HG02885 (cell line): ENCODE data around the gene TXNDC2.
"Not testable (repeated sequence)": the region's sequence is repeated elsewhere in the genome, so short reads cannot be mapped to it uniquely, and the experiment has no call there.

Experiments
- ATAC-seq: cut with Tn5 transposase; IDR thresholded peaks from one replicate; pipeline ENCODE4 v1.9.1; 2021; ENCODE audit warnings: mild to moderate bottlenecking; ENCODE audit not compliant: unreplicated experiment, poor library complexity

TXNDC2 gene

DNA sequence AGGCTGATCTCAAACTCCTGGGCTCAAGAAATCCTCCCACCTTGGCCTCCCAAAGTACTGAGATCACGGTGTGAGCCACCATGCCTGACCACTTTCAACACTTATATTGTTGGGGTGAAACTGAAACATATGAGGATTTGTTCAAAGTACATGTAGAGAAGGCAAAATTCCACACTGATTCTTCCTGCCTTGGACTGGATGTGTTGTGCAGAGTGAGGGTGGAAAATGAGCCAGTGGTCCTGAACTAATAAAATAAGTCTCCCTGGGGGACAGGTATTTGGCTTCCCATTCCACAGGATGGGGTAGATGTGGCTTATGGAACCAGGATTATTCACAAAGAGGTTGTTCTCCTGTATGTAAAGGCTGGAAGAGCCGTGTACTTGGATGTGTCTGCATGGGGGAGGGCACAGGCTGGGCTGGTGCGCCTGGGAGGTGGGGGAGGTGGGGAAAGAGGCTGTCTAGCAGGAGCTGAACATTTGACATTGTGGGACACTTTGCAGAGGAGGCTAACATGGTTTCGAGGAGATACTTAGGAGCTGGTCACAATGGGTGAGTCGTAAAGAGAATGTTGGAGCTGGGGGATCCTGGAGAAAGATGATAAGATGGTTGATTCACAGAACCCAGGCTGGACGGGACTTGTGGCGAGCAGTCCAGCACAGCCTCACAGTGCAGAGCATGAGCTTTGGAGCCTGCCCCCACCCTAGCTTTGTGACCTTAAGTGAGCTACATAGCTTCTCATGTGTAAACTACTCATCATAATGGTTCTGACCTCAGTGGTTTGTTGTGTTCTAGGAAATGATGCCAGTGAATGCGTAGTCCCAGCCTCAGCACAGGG, at the start of gene TXNDC2:
Gene TXNDC2, plus strand, starts transcription at position 804 of the 835 bp plus-strand sequence. CDS start 708 bp downstream, outside the sequence.
- no peak for ATAC-seq

DNA sequence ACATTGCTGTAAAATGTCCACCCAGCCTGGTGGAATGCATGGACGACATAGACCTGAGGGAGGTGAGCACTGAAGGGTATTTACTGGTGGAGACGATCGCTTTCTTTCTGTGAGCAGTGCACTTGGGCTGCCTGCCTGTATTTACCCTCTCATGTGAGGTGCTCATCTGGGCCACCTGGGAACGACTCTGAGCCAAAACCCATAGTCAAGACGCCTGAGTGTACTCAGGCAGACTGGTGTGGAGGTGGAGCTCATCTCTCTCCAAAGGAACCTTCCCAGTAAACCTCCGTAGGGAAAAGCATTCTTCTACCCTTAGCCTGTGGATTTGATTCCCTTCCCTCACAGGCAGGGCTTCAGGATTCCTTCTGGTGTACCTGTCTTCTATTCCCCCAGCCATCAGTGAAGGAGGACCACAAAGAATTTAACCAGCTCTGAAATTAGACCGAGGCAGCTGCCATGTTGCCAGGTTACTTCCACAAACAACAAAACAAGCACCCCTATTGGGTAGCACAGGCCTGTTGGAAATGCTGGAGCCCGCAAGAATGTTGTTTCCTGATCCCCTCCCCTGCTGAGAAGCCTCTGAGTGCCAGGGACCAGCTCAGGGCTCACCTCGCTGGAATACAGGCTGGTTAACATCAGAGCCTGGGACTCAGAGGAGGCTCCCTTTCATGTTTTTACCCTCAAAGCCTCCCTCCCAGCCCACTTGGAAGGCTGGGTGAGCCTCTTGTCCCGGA, 47.5 kb upstream of the TXNDC2 start:
- ATAC-seq = no peak

DNA sequence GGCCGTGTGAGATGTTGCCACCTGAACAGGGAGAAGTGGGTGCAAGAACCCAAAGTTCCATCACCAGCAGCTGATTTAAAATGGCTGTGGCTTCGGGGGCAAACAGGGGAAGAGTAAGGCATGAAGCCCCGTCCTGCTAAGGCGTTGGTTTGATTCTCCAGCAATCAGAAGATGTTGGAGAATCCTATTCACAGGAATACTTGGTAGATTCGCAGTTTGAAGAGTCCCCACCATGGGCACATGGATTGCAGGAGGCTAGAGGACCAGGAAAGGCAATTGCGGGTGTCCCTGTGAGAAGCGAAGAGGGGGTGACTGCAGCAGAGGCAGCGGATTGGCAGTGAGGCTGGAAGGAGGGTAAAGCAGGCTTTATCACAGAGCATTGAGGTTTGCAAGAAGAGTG, 46.6 kb upstream of the TXNDC2 start:
- ATAC-seq = no peak

DNA sequence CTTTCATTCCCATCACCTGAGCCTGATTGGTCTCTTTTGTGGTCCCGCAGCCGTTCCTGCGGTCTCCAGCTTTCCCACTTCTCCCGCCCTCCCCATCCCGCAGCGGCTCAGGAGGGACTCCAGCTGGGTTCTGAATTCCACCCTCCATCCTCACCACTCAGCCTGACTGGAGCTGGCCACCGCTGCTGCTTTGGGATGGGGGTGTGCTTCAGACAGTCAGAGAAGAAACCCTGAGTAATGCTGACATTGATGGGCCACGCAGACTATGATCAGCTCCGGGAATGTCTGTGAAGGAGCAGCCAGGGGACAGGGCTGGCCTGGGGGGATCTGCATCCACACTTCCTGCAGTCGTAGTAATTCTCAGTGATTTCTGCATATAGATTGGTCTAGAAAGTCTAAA, 45.9 kb upstream of the TXNDC2 start:
- ATAC-seq = no peak

DNA sequence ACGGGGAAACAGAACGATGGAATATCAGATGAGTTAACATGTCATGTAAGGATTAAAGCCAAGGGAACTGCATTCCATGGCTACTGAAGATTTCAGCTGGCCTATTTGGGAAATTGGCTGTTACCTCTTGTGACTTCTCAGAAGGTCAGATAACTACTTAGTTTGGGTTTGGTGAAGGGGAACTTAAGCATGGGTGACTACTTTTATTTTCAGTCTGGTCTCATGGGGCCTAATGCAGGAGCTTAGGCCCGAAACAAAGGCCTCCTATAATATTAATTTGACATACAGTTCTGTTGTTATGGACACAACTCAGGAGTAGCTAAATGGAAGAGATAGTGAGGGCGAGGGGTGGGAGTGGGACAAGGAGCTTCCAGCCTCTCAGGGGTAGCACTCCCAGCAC, 44.0 kb upstream of the TXNDC2 start:
- no peak for ATAC-seq

DNA sequence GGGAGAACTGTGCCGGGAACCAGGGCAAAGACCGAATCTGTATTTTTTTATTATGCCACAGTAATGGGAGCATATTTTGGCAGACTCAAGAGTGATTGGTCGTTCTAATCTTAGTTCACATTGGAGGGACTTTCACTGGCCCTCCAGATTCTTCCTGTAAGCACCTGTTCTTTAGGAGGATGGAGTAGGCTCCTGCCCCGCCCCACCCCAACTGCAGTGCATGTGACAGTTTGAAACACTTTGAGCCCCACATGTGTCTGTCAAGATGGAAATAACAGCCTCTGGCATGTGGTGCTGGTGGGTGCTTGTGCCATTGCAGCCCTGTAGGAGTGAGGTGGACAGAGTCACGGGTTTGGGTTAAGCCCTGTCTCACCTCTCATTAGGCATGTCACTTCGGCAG, 43.3 kb upstream of the TXNDC2 start:
- no peak for ATAC-seq

DNA sequence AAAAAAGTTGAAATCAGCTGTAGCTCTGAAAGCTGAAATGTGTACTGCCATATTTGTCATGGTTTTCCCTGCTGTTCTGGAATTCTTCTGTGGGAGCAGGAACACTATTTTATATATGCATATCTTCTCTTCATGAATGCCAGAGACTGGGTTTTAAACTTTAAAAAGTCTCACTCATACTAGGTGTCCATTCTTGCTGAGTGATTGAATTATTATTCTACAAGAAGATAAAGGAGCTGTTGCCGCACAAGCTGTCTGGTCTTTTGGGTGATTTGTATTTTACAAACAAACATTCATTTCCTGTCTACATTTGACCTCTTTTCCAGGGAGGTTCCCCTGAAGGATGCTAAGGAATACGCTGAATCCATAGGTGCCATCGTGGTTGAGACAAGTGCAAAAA, 40.5 kb upstream of the TXNDC2 start:
- ATAC-seq = no peak

DNA sequence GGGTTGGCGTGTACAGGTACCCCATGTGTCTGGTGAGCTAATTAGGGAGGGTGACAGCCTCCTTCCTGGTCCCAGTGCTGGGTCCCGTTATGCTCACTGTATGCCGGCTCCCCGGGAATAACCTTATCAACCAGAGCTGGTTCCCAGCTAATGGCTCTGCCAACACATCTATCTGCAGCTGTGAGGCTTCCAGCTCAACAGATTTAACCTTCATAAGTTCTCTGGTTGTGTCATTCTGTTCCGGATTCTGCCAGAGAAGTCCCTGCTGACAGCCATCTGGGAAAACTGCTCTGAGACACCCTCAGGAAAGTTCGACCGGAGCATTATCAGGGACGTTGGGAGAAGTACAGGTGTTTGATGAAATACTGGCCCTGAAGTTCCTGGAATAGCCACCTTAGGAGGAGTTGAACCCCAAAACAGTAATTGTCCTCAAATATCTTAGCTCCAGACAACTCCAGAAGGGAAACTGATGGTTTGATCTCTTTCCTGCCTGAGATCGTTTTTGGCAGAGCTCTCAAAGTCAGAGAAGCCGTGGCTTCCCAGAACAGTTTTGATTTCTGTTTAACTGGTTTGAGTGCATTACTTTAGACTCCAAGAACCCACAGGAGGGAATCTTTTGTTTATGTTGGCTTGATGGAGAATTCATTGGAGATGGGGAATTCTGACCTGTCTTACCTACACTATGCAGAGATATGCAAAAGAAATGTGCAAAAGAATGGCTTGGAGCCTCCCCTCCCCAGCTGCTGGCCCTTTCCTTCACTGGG, 39.4 kb upstream of the TXNDC2 start:
- no peak for ATAC-seq

DNA sequence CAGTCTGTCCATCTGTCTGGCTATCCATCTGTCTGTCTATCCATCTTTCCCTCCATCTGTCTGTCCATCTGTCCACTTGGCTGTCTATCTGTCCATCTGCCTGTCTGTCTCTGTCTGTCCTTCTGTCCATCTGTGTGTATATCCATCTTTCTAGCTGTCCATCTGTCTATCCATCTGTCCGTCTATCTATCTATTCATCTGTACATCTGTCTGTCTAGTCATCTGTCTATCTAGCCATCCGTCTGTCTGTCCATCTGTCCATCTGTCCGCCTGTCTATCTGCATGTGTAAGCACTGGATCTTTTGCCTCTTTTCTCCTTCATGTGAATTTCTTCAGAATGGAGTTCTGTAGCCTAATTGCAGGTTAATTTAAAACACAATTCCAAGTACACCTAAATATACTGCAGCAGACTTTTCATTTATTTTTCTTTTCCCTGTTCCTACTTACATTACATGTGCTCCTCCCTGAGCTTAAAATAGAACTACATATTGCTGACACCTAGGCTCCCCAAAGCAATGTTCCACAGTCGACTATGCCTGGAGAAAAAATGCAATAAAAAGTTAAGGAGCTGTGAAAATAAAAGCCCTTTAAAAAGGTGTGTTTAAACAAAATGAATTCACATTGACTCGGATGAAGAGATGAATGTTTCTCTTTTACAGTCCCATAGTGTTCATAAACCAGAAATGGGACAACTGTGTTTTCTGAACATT, 37.4 kb upstream of the TXNDC2 start:
- ATAC-seq = no peak

DNA sequence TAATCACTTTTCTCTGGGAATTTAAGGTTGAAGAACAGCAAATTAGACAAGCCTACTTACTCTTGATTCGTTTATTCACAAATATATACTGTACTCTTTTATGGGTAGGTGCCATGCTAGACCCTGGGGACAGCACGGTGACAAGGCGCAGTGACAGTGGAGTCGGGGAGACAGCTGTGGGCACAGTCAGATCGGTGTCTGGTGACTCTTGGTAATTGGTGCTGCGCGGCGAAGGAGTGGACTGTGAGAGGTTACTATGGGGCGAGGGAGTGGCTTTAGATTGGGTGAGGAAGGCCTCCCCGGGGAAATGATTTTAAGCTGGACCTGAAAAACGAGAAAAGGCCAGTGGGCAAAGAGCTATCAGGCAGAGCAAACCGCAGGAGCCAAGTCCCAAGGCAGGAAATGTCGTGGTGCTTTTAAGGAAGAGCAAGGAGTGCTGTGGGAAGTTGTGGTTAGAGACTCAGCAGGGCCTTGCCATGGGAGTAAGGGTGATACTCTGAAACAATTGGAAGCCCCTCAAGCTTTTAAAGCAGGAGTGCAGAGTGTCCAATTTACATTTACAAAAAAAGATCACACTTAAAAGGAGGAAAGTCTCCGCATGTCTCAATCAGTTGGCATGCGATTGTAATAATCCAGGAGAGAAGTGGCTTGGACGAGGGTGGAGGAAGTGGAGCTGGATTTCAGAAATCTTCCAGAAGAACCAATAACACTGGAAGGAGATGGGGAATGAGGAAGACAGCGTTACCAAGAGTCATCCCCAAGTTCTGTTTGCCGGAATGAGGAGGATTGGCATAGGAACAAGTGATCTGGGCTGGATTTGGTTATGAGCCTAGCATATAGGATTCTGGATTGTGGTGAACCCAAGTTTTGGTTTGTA, 36.1 kb upstream of the TXNDC2 start:
- no peak for ATAC-seq

DNA sequence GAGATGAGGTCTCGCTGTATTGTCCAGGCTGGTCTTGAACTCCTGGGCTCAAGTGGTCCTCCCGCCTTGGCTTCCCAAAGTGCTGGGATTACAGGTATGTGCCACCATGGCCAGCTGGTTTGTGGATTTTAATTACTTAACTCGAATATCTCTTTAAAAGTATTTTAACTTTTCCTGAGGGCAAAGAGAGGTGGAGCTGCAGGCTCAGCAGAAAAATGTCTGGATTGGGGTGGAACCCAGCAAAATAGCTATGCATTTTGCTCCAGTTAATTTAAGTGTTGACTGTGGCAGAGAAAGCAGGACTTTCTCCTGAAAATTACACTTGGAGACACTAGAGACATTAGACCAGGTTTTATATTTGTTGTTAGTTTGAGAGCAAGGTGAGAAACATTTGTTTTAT, 35.5 kb upstream of the TXNDC2 start:
- ATAC-seq = no peak

DNA sequence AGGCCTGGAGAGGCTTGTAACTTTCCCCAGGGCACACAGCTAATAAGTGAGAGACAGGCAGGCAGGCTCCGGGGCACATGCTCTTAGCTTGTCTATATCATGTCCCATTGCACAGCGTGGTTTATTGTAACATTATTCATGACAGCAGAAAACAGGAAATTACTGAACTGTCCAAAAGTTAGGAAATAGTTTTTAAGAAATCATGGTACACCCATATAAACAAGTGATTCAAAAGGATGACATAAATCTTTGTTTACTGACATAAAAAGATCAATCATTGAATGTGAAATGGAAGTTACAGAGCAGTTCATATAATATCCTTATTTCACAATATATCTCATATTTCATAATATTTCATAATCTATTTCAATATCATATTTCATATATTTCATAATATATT, 34.3 kb upstream of the TXNDC2 start:
- ATAC-seq = no peak

DNA sequence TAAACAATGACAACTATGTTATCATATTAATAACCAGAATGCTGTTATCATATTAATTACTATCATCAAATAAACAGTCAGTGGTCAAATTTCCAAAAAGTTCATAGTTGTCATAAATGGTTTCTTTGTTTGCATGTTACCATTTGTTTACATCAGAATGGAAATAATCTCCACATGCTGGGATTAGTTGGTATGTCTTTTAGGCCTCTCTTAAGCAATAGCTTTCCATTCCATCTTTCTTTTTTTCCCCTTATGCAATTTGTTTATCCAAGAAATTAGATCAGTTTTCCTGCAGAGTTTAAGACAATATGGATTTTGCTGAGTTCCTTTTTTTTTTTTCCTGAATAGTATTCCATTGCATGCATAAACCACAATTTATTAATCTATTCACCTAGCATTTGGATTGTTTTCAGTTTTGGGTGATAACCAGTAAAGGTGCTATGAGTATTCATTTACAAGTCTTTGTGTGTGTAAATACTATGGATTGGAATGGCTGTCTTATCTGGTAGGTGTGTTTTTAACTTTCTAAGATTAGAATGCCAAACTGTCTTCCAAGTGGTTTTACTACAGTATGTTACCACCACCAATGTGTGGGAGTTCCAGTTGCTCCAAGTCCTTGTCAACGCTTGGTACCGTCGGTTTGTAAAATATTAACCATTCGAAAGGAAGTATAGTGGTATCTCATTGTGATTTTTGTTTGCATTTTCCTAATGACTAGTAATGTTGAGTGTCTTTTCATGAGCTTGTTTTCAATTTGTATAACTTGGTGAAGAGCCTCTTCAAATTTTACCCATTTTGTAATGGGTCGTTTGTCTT, 33.3 kb upstream of the TXNDC2 start:
- no peak for ATAC-seq

DNA sequence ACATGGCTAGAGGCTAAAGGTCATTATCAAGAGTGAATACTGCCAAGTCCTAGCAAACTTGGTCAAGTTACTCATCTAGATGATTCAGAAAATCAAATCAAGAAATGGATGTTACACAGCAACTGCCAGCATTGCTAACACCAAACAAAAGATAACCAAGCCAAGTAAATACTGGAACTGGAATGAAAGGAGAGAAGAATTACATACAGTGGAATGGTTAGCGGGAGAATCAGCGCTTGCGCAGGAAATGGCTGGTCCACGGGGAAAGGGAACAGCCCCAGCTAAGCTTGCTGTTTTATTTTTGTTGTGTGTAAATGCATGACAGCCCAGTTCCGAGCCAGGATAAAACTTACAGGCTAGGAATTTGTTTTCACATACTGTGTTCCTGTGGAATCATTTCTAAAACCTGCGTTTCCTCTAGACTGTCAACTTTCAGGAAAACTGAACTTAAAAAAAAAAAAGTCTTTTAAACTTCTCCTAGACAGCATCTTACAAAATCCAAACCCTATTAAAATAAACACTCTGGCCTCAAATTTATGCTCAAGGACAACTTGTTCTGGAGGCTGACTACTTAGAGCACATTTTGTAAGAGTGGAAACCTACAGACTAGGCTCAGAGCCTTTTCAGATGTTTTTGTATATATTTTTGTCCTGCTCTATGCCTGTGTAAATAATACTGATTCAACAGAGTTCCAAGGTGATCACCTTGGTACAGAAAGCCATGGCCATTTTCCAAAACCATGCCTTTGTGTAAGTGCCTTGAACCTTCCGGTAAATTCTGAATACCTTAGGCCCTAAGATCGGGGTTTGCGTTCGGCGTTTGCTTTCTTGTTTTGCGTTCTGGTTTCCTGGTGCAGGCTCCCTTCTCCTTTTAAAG, 30.7 kb upstream of the TXNDC2 start:
- no peak for ATAC-seq

DNA sequence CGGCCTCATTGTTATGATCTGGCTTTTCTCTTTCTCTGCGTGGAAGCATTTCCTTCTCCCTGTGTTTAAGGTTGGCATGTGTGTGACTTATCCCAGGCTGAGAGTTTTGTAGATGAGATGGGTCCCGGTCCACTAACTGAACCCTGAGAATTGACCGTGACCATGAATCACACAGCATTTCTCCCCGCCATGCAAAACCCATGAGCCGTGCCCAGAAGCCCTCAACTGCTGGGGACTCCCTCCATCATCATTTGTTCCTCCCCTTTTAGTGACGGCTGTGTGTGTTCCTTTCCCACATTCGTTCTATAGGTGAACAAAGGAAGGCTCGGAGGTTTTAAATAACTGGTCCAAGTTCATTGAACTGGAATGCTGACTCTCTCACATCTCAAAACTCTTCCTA, 30.1 kb upstream of the TXNDC2 start:
- no peak for ATAC-seq

DNA sequence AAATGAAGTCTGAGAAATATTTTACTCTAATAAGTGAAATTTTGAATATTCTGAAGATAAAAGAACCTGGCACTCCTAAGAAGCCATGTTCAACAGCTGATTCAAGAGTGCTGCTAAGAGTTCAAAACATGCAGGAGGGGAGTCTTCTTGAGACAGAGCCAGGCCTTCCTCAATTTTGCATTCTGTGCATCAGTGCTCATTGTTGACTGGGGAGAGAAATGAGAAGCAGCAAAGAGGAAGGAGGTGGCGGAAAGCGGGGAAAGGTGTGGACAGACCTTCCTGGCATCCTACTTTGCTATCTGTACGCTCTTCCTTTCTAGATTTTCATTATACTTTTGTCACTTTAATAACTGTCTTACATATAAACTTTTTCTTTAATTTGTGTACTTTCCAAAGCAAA, 29.7 kb upstream of the TXNDC2 start:
- no peak for ATAC-seq

DNA sequence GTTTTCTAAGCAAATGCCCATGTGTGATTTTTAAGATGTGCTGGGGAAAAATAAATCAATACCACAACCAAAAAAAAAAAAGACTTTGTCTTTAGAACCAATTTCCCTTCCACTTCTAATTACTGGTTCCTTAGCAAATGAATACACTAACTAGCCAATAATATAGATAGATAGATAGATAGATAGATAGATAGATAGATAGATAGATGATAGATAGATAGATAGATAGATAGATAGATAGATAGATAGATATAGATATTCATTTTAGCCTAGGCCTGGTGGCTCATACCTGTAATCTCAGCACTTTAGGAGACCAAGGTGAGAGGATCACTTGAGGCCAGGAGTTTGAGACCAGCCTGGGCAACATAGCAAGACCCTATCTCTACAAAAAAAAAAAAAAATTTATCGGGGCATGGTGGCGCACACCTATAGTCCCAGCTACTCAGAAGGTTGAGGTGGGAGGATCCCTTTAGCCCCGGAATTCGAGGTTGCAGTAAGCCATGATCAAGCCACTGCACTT, 28.2 kb upstream of the TXNDC2 start:
- not testable (repeated sequence) for ATAC-seq
